OCI-LY1 (cell line): ENCODE measurements around the gene MTRFR.
A peak's percentile ranks its signal among the peaks of the same experiment; 100 is the strongest.

Experiments used
- H2AFZ ChIP-seq: fragments of 200-600 bp; sonication (generic), shearing (Covaris generic); 2 replicates; pipeline ENCODE4 v1.6.0; 2014; ENCODE audit warnings: antibody characterized with exemption, mild to moderate bottlenecking, low read length
- H3F3A ChIP-seq: fragments of 200-600 bp; sonication (generic), shearing (Covaris generic); 2 replicates; pipeline ENCODE4 v1.6.0; 2014; ENCODE audit warnings: mild to moderate bottlenecking, antibody characterized with exemption, low read length, moderate library complexity; ENCODE audit not compliant: insufficient read depth
- H3K27ac ChIP-seq: fragments of 200-600 bp; sonication (generic); 2 replicates; pipeline ENCODE4 v1.5.1; 2014; ENCODE audit warnings: low read length, mixed run types, mild to moderate bottlenecking, low read depth; ENCODE audit not compliant: poor library complexity, severe bottlenecking
- H3K27me3 ChIP-seq: fragments of 200-600 bp; sonication (generic); 2 replicates; pipeline ENCODE4 v1.6.0; 2014; ENCODE audit warnings: antibody characterized with exemption, mild to moderate bottlenecking, low read length, moderate library complexity; ENCODE audit not compliant: insufficient read depth
- H3K36me3 ChIP-seq: fragments of 200-600 bp; sonication (generic); 2 replicates; pipeline ENCODE4 v1.6.1; 2014; ENCODE audit warnings: mild to moderate bottlenecking, antibody characterized with exemption, low read length, moderate library complexity, mixed read lengths; ENCODE audit not compliant: insufficient read depth
- H3K4me1 ChIP-seq: fragments of 200-600 bp; sonication (generic); 2 replicates; pipeline ENCODE4 v1.5.1; 2014; ENCODE audit warnings: mild to moderate bottlenecking, low read length, moderate library complexity; ENCODE audit not compliant: insufficient read depth, severe bottlenecking
- H3K4me2 ChIP-seq: fragments of 200-600 bp; sonication (generic), shearing (Covaris generic); 2 replicates; pipeline ENCODE4 v1.6.1; 2014; ENCODE audit warnings: low read length
- H3K4me3 ChIP-seq: fragments of 200-600 bp; sonication (generic); 2 replicates; pipeline ENCODE4 v1.5.1; 2014; ENCODE audit warnings: low read length, low read depth, mild to moderate bottlenecking, mixed read lengths; ENCODE audit not compliant: poor library complexity, severe bottlenecking
- H3K79me2 ChIP-seq: fragments of 200-600 bp; shearing (Covaris generic); 2 replicates; pipeline ENCODE4 v1.6.1; 2016; ENCODE audit warnings: mixed run types, low read length, mixed read lengths; ENCODE audit not compliant: insufficient read depth
- H3K9ac ChIP-seq: fragments of 200-600 bp; sonication (generic), shearing (Covaris generic); 2 replicates; pipeline ENCODE4 v1.6.1; 2014; ENCODE audit warnings: mild to moderate bottlenecking, low read length, mixed read lengths
- H3K9me2 ChIP-seq: fragments of 200-600 bp; sonication (generic), shearing (Covaris generic); 2 replicates; pipeline ENCODE4 v1.6.1; 2014; ENCODE audit warnings: low read depth, mild to moderate bottlenecking, low read length, mixed read lengths
- H3K9me3 ChIP-seq: fragments of 200-600 bp; shearing (Covaris generic); 2 replicates; pipeline ENCODE4 v1.6.1; 2014; ENCODE audit warnings: low read length, mixed read lengths
- H4K20me1 ChIP-seq: fragments of 200-600 bp; sonication (generic), shearing (Covaris generic); 2 replicates; pipeline ENCODE4 v1.6.0; 2016; ENCODE audit warnings: mild to moderate bottlenecking, low read length; ENCODE audit not compliant: insufficient read depth
- CTCF ChIP-seq: fragments of 200-600 bp; sonication (generic), shearing (Covaris generic); IDR thresholded peaks from 2 replicates; pipeline ENCODE4 v1.5.1; 2017; ENCODE audit warnings: mild to moderate bottlenecking, antibody characterized with exemption, low read length, moderate library complexity, mixed read lengths
- EZH2 ChIP-seq: fragments of 200-600 bp; sonication (generic), shearing (Covaris generic); IDR thresholded peaks from 2 replicates; pipeline ENCODE4 v1.8.0; 2017; ENCODE audit warnings: borderline replicate concordance, mixed run types, mild to moderate bottlenecking, antibody characterized with exemption, low read length, moderate library complexity, mixed read lengths

Gene MTRFR

GRCh38 chr12:123225443-123225842 is 7.8 kb upstream of the MTRFR start:
- Histone ChIP-seq H3K79me2 (peaks cover 38% of the 10 kb centered on the region), H3K9ac (no peak overlapping the region), H3K36me3 (peaks cover 78% of the 10 kb centered on the region), H3K9me2 (no peaks in the 10 kb centered on the region), H3K27ac (no peak overlapping the region), H2AFZ (no peak overlapping the region), H3F3A (no peaks in the 10 kb centered on the region), H3K4me1 (peaks cover 28% of the 10 kb centered on the region), H3K9me3 (no peaks in the 10 kb centered on the region), H3K4me3 (no peak overlapping the region), H3K27me3 (no peaks in the 10 kb centered on the region), H4K20me1 (no peaks in the 10 kb centered on the region), H3K4me2 (no peak overlapping the region)
- TF ChIP-seq CTCF = no peak
- TF ChIP-seq EZH2 = no peak

GRCh38 chr12:123227581-123228258 is 5.5 kb upstream of the MTRFR start:
- H4K20me1 ChIP-seq = no peaks in the 10 kb centered on the region
- no peak for TF ChIP-seq CTCF
- no peak for TF ChIP-seq EZH2
- H3K36me3 ChIP-seq = peaks cover 57% of the 10 kb centered on the region
- peaks cover 45% of the 10 kb centered on the region for H3K4me1 ChIP-seq
- H3F3A ChIP-seq = no peaks in the 10 kb centered on the region
- no peaks in the 10 kb centered on the region for H3K9me2 ChIP-seq
- H2AFZ ChIP-seq = no peak overlapping the region
- H3K27me3 ChIP-seq = no peaks in the 10 kb centered on the region
- H3K9me3 ChIP-seq = no peaks in the 10 kb centered on the region
- no peak overlapping the region for H3K4me3 ChIP-seq
- H3K9ac ChIP-seq = no peak overlapping the region
- H3K4me2 ChIP-seq = no peak overlapping the region
- peaks cover 58% of the 10 kb centered on the region for H3K79me2 ChIP-seq
- no peak overlapping the region for H3K27ac ChIP-seq

GRCh38 chr12:123229051-123229450 is 4.2 kb upstream of the MTRFR start:
- peaks cover 47% of the 10 kb centered on the region for H3K4me1 ChIP-seq
- no peak overlapping the region for H2AFZ ChIP-seq
- no peaks in the 10 kb centered on the region for H3K9me2 ChIP-seq
- H3K4me2 ChIP-seq = peak overlapping the region; percentile 94
- peak overlapping the region; percentile 43 for H3K9ac ChIP-seq
- peak overlapping the region; percentile 53 for H3K27ac ChIP-seq
- no peaks in the 10 kb centered on the region for H3K27me3 ChIP-seq
- TF ChIP-seq CTCF = no peak
- no peak for TF ChIP-seq EZH2
- H3K9me3 ChIP-seq = no peaks in the 10 kb centered on the region
- H3K36me3 ChIP-seq = peaks cover 50% of the 10 kb centered on the region
- H3F3A ChIP-seq = no peaks in the 10 kb centered on the region
- H3K79me2 ChIP-seq = peaks cover 64% of the 10 kb centered on the region
- no peaks in the 10 kb centered on the region for H4K20me1 ChIP-seq
- H3K4me3 ChIP-seq = peak overlapping the region; percentile 38
